Neural cell (in vitro differentiated cells): ENCODE results near the gene PRKCQ. TPM values are rescaled to one million over a fixed set of nuclear protein-coding genes. Genes with fewer than 3 reads are reported as not detected.

ENCODE experiments used
- H2AFZ ChIP-seq: fragments of 200-600, 300-800 bp; sonication (generic), shearing (Covaris generic); 2 replicates; pipeline ENCODE4 v1.6.0; 2014; ENCODE audit warnings: low read depth, mild to moderate bottlenecking, antibody characterized with exemption, low read length, moderate library complexity
- H3F3A ChIP-seq: fragments of 200-600 bp; shearing (Covaris generic); 2 replicates; pipeline ENCODE4 v1.6.1; 2016; ENCODE audit warnings: mild to moderate bottlenecking, moderate library complexity, mixed read lengths, antibody characterized with exemption, low read length; ENCODE audit not compliant: insufficient read depth, poor library complexity, severe bottlenecking
- H3K27ac ChIP-seq: fragments of 200-600, 300-800 bp; sonication (generic), shearing (Covaris generic); 2 replicates; pipeline ENCODE4 v1.5.1; 2014; ENCODE audit warnings: mild to moderate bottlenecking, low read length, moderate library complexity
- H3K27me3 ChIP-seq: fragments of 300-800, 200-600 bp; sonication (generic), shearing (Covaris generic); 2 replicates; pipeline ENCODE4 v1.6.0; 2014; ENCODE audit warnings: mild to moderate bottlenecking, low read depth, low read length, moderate library complexity; ENCODE audit not compliant: insufficient read depth
- H3K36me3 ChIP-seq: fragments of 300-800, 200-600 bp; sonication (generic), shearing (Covaris generic); 2 replicates; pipeline ENCODE4 v1.5.1; 2014; ENCODE audit warnings: mild to moderate bottlenecking, antibody characterized with exemption, low read length, moderate library complexity; ENCODE audit not compliant: insufficient read depth
- H3K4me2 ChIP-seq: fragments of 300-800, 200-600 bp; sonication (generic), shearing (Covaris generic); 2 replicates; pipeline ENCODE4 v1.6.0; 2014; ENCODE audit warnings: mild to moderate bottlenecking, low read length
- H3K4me3 ChIP-seq: fragments of 300-800, 200-600 bp; sonication (generic), shearing (Covaris generic); 2 replicates; pipeline ENCODE4 v1.5.1; 2014; ENCODE audit warnings: mild to moderate bottlenecking, low read length, moderate library complexity
- H3K79me2 ChIP-seq: fragments of 200-600 bp; shearing (Covaris generic); replicated peaks from 2 replicates; pipeline ENCODE4 v1.6.0; 2014; ENCODE audit warnings: mild to moderate bottlenecking, low read length, moderate library complexity; ENCODE audit not compliant: insufficient read depth
- H3K9ac ChIP-seq: fragments of 300-800, 200-600 bp; sonication (generic), shearing (Covaris generic); 2 replicates; pipeline ENCODE4 v1.6.1; 2016; ENCODE audit warnings: mild to moderate bottlenecking, low read length, mixed read lengths
- H3K9me2 ChIP-seq: fragments of 200-600 bp; shearing (Covaris generic); 2 replicates; pipeline ENCODE4 v1.6.1; 2016; ENCODE audit warnings: mild to moderate bottlenecking, low read length, mixed read lengths; ENCODE audit not compliant: insufficient read depth
- H3K9me3 ChIP-seq: fragments of 200-600, 300-800 bp; sonication (generic), shearing (Covaris generic); 2 replicates; pipeline ENCODE4 v1.6.1; 2016; ENCODE audit warnings: mild to moderate bottlenecking, mixed run types, low read length, moderate library complexity, mixed read lengths
- H4K20me1 ChIP-seq: fragments of 200-600 bp; shearing (Covaris generic); 2 replicates; pipeline ENCODE4 v1.6.1; 2016; ENCODE audit warnings: mild to moderate bottlenecking, mixed run types; ENCODE audit not compliant: insufficient read depth
- CTCF ChIP-seq: fragments of 450-650 bp; IDR thresholded peaks from 2 replicates; pipeline ENCODE4 v1.5.1; 2014; ENCODE audit warnings: antibody characterized with exemption, mild to moderate bottlenecking, moderate library complexity; ENCODE audit not compliant: poor library complexity, severe bottlenecking
- EP300 ChIP-seq: fragments of 450-650 bp; conservative IDR thresholded peaks from 2 replicates; pipeline ENCODE4 v1.6.1; 2014; ENCODE audit warnings: antibody characterized with exemption, mild to moderate bottlenecking, moderate library complexity; ENCODE audit not compliant: poor library complexity, severe bottlenecking
- EZH2 ChIP-seq: fragments of 200-600, 300-800 bp; shearing (Covaris generic), sonication (generic); IDR thresholded peaks from 2 replicates; pipeline ENCODE4 v1.6.1; 2014; ENCODE audit warnings: antibody characterized with exemption, low read length, borderline replicate concordance, mild to moderate bottlenecking; ENCODE audit not compliant: insufficient read depth, poor library complexity, severe bottlenecking
- MXI1 ChIP-seq: fragments of 450-650 bp; conservative IDR thresholded peaks from 2 replicates; pipeline ENCODE4 v1.6.1; 2014; ENCODE audit warnings: antibody characterized with exemption, mild to moderate bottlenecking; ENCODE audit not compliant: poor library complexity, severe bottlenecking
- POLR2AphosphoS5 ChIP-seq: IDR thresholded peaks from 2 replicates; pipeline ENCODE4 v1.6.1; 2012
- RAD21 ChIP-seq: fragments of 450-650 bp; conservative IDR thresholded peaks from 2 replicates; pipeline ENCODE4 v1.6.1; 2014; ENCODE audit warnings: antibody characterized with exemption, mild to moderate bottlenecking, moderate library complexity
- REST ChIP-seq: IDR thresholded peaks from 2 replicates; pipeline ENCODE4 v1.6.1; 2012; ENCODE audit warnings: borderline replicate concordance
- SMC3 ChIP-seq: fragments of 450-650 bp; conservative IDR thresholded peaks from 2 replicates; pipeline ENCODE4 v1.6.1; 2014; ENCODE audit warnings: antibody characterized with exemption, mild to moderate bottlenecking, moderate library complexity; ENCODE audit not compliant: poor library complexity
- TAF1 ChIP-seq: IDR thresholded peaks from 2 replicates; pipeline ENCODE4 v1.6.1; 2012; ENCODE audit warnings: low read depth
- polyA plus RNA-seq: library from polyadenylated mRNA; depleted of rRNA; stranded (reverse); fragments of >200 nt; gene quantifications from 2 replicates; pipeline ENCODE4 v1.2.3, GENCODE V29; 2014

The PRKCQ gene
- polyA plus RNA-seq, 1 donor from 2014 or later: 0.61 TPM

GRCh38 chr10:6621536-6621935 lies 41.5 kb upstream of the PRKCQ start:
- no peak for TF ChIP-seq TAF1
- TF ChIP-seq CTCF: no peak
- no peak for TF ChIP-seq EZH2
- no peak for TF ChIP-seq EP300
- TF ChIP-seq MXI1: no peak
- H4K20me1 ChIP-seq: no peaks in the 10 kb centered on the region
- no peak overlapping the region for H3K4me2 ChIP-seq
- H3K9ac ChIP-seq: no peak overlapping the region
- H2AFZ ChIP-seq: no peak overlapping the region
- no peak overlapping the region for H3K27ac ChIP-seq
- no peaks in the 10 kb centered on the region for H3K36me3 ChIP-seq
- H3K79me2 ChIP-seq: no peaks in the 10 kb centered on the region
- no peak overlapping the region for H3K4me3 ChIP-seq
- H3F3A ChIP-seq: no peaks in the 10 kb centered on the region
- no peaks in the 10 kb centered on the region for H3K9me2 ChIP-seq
- no peaks in the 10 kb centered on the region for H3K27me3 ChIP-seq
- no peaks in the 10 kb centered on the region for H3K9me3 ChIP-seq

- H3K79me2 ChIP-seq: no peaks in the 10 kb centered on the region
- TF ChIP-seq TAF1 (no peak), CTCF (no peak)
- no peak overlapping the region for H3K9ac ChIP-seq
- no peaks in the 10 kb centered on the region for H3K36me3 ChIP-seq
- no peaks in the 10 kb centered on the region for H3K27me3 ChIP-seq
- H3K27ac ChIP-seq: no peak overlapping the region
- no peaks in the 10 kb centered on the region for H3K9me3 ChIP-seq
- no peak overlapping the region for H2AFZ ChIP-seq
- no peaks in the 10 kb centered on the region for H4K20me1 ChIP-seq
- no peak overlapping the region for H3K4me2 ChIP-seq
- no peaks in the 10 kb centered on the region for H3F3A ChIP-seq
- H3K4me3 ChIP-seq: no peak overlapping the region
- no peaks in the 10 kb centered on the region for H3K9me2 ChIP-seq
These were observed 39.6 kb upstream of the PRKCQ start for GRCh38 chr10:6619660-6620059.

- no peaks in the 10 kb centered on the region for H3K36me3 ChIP-seq
- H3K9me3 ChIP-seq: no peaks in the 10 kb centered on the region
- no peak overlapping the region for H3K4me2 ChIP-seq
- no peak overlapping the region for H2AFZ ChIP-seq
- H3K27me3 ChIP-seq: no peaks in the 10 kb centered on the region
- no peak overlapping the region for H3K27ac ChIP-seq
- H3F3A ChIP-seq: no peaks in the 10 kb centered on the region
- no peak overlapping the region for H3K4me3 ChIP-seq
- TF ChIP-seq POLR2AphosphoS5 (no peak), RAD21 (no peak), SMC3 (no peak), CTCF (no peak), EZH2 (no peak), EP300 (no peak), REST (no peak), TAF1 (no peak), MXI1 (no peak)
- no peaks in the 10 kb centered on the region for H4K20me1 ChIP-seq
- H3K9ac ChIP-seq: no peak overlapping the region
- no peaks in the 10 kb centered on the region for H3K79me2 ChIP-seq
- no peaks in the 10 kb centered on the region for H3K9me2 ChIP-seq
These were observed 38.3 kb upstream of the PRKCQ start for GRCh38 chr10:6618340-6618739.
